Measurements from ENCODE around the gene ARHGAP11B.
"Not testable (repeated sequence)": the region's sequence is repeated elsewhere in the genome, so short reads cannot be mapped to it uniquely, and the experiment has no call there.

ARHGAP11B gene

DNA sequence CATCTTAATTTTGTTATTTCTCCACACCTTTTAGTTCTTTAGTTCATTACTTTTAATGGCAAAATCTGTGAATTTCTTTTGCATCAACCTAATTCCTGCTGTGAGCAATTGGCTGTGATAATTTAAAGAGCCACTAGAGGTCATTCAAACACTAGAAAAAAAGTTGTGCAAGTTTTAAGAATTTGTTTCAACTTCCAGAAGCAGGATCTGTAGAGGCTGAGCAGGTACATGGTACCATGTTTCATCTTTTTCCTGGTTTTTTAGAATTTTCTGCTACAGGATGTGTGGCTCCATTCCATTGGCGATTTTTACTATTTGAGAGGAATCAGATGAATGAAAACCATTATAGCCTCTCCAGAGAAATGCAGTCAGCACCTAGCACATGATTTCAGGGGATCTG is 35.2 kb downstream of the ARHGAP11B start:
- peaks cover 33% of the 10 kb centered on the region for H3K36me3 ChIP-seq (ENCODE audit: control insufficient read depth, insufficient read depth, low read length)
- H3K4me3 ChIP-seq (ENCODE audit: extremely low read depth, insufficient read depth, low read length, poor library complexity, severe bottlenecking); H3K27ac ChIP-seq (ENCODE audit: low read depth, low read length, severe bottlenecking); H3K4me1 ChIP-seq (ENCODE audit: control insufficient read depth, insufficient read depth, low read length, poor library complexity, severe bottlenecking); H3K9me3 ChIP-seq (ENCODE audit: control insufficient read depth, low read length): not testable (repeated sequence)
- no CpG with 5 or more reads among the region's 1 CpG for WGBS, 2 experiments (ENCODE audit: insufficient coverage in 2 of 2)

DNA sequence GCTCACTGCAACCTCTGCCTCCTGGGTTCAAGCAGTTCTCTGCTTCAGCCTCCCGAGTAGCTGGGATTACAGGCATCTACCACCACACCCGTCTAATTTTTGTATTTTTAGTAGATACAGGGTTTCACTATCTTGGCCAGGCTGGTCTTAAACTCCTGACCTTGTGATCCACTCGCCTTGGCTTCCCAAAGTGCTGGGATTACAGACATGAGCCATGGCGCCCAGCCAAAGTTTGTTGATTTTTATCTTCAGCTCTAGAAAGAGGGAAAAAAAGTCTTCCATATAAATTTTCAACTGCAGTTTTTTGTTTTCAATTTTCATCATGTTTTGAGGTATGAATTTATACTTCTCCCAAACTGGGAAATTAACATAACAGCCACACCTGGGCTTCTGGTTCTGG is 43.7 kb downstream of the ARHGAP11B start:
- not testable (repeated sequence) for H3K4me3 ChIP-seq (ENCODE audit: extremely low read depth, insufficient read depth, low read length, poor library complexity, severe bottlenecking); H3K4me1 ChIP-seq (ENCODE audit: control insufficient read depth, insufficient read depth, low read length, poor library complexity, severe bottlenecking); H3K9me3 ChIP-seq (ENCODE audit: control insufficient read depth, low read length); H3K27ac ChIP-seq (ENCODE audit: low read depth, low read length, severe bottlenecking)
- WGBS, 2 experiments (ENCODE audit: insufficient coverage in 2 of 2), result 91 to 94% methylated on average over 3 to 4 of the region's 4 CpGs
- peaks cover 31% of the 10 kb centered on the region for H3K36me3 ChIP-seq (ENCODE audit: control insufficient read depth, insufficient read depth, low read length)

DNA sequence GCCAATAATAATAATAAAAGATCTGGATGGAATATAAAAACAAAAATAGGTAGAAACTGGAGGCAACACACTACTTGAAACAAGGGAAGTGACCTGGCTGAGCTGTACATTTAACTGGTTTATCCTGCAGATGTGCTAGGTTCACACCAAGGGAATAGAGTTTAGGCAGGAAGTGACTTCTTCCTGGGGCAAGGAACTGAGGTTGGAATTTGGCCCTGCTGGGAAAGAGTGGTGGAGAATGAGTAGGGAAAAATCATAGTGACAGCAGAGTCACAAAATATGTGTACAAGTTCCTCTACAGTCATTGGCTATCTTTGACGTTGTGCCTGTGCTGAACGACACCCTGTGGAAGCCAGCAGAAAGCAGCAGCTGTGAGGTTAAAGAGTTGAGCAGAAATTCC is 44.1 kb downstream of the ARHGAP11B start:
- WGBS, 2 experiments (ENCODE audit: insufficient coverage in 2 of 2), result 90 to 94% methylated on average over 2 of the region's 2 CpGs
- Histone ChIP-seq H3K4me1 (ENCODE audit: control insufficient read depth, insufficient read depth, low read length, poor library complexity, severe bottlenecking) (no peaks in the 10 kb centered on the region), H3K4me3 (ENCODE audit: extremely low read depth, insufficient read depth, low read length, poor library complexity, severe bottlenecking) (no peak overlapping the region), H3K36me3 (ENCODE audit: control insufficient read depth, insufficient read depth, low read length) (peaks cover 31% of the 10 kb centered on the region), H3K27ac (ENCODE audit: low read depth, low read length, severe bottlenecking) (no peak overlapping the region), H3K9me3 (ENCODE audit: control insufficient read depth, low read length) (no peaks in the 10 kb centered on the region)

DNA sequence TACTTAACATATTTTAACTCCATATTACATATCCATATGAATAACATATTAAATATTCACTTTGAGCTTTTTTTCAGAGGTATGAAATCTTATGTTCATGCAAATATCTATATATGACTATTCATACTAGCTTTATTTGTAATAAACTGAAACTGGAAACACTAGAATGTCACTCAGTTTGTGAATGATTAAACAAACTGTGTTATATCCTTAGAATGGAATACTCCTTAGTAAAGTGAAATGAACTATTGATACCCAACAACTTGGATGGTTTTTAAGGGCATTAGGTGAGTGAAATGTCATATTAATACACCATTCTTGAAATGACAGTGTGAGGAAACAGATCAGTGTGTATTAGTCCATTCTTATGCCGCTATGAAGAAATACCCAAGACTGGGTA is 45.4 kb downstream of the ARHGAP11B start:
- Histone ChIP-seq H3K36me3 (ENCODE audit: control insufficient read depth, insufficient read depth, low read length) (peaks cover 33% of the 10 kb centered on the region), H3K9me3 (ENCODE audit: control insufficient read depth, low read length) (no peaks in the 10 kb centered on the region), H3K4me3 (ENCODE audit: extremely low read depth, insufficient read depth, low read length, poor library complexity, severe bottlenecking) (no peak overlapping the region), H3K4me1 (ENCODE audit: control insufficient read depth, insufficient read depth, low read length, poor library complexity, severe bottlenecking) (no peaks in the 10 kb centered on the region), H3K27ac (ENCODE audit: low read depth, low read length, severe bottlenecking) (no peak overlapping the region)
- 100% methylated on average over 1 of the region's 1 CpG for WGBS, 2 experiments (ENCODE audit: insufficient coverage in 2 of 2)

DNA sequence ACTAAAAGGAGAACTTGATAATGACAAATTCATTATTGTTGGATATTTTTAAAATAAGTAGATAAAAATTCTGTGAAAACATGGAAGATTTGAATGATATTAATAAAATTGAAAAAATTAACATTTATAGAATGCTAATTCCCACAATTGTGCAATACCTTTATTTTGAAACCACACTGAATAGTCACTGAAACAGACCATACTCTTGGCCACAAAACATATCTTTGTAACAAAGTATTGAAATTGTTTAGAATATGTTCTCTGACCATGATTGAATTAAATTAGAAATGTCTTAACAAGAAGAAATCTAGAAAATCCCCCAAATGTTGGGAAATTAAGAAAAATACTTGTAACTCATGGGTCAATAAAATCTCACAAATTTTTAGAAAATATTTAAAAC is 49.2 kb downstream of the ARHGAP11B start:
- no peak overlapping the region for H3K27ac ChIP-seq (ENCODE audit: low read depth, low read length, severe bottlenecking)
- H3K4me1 ChIP-seq (ENCODE audit: control insufficient read depth, insufficient read depth, low read length, poor library complexity, severe bottlenecking), result no peaks in the 10 kb centered on the region
- H3K4me3 ChIP-seq (ENCODE audit: extremely low read depth, insufficient read depth, low read length, poor library complexity, severe bottlenecking), result no peak overlapping the region
- H3K9me3 ChIP-seq (ENCODE audit: control insufficient read depth, low read length), result no peaks in the 10 kb centered on the region
- H3K36me3 ChIP-seq (ENCODE audit: control insufficient read depth, insufficient read depth, low read length), result peaks cover 20% of the 10 kb centered on the region

GRCh38 chr15:30675891-30676290 is 50.0 kb downstream of the ARHGAP11B start:
- H3K4me3 ChIP-seq (ENCODE audit: extremely low read depth, insufficient read depth, low read length, poor library complexity, severe bottlenecking); H3K27ac ChIP-seq (ENCODE audit: low read depth, low read length, severe bottlenecking); H3K9me3 ChIP-seq (ENCODE audit: control insufficient read depth, low read length); H3K4me1 ChIP-seq (ENCODE audit: control insufficient read depth, insufficient read depth, low read length, poor library complexity, severe bottlenecking): not testable (repeated sequence)
- peaks cover 20% of the 10 kb centered on the region for H3K36me3 ChIP-seq (ENCODE audit: control insufficient read depth, insufficient read depth, low read length)
- 89 to 100% methylated on average over 1 to 3 of the region's 4 CpGs for WGBS, 2 experiments (ENCODE audit: insufficient coverage in 2 of 2)

- H3K4me1 ChIP-seq (ENCODE audit: control insufficient read depth, insufficient read depth, low read length, poor library complexity, severe bottlenecking); H3K36me3 ChIP-seq (ENCODE audit: control insufficient read depth, insufficient read depth, low read length); H3K9me3 ChIP-seq (ENCODE audit: control insufficient read depth, low read length); H3K4me3 ChIP-seq (ENCODE audit: extremely low read depth, insufficient read depth, low read length, poor library complexity, severe bottlenecking); H3K27ac ChIP-seq (ENCODE audit: low read depth, low read length, severe bottlenecking): not testable (repeated sequence)
- no CpG with 5 or more reads among the region's 3 CpGs for WGBS, 2 experiments (ENCODE audit: insufficient coverage in 2 of 2)
Observed at GRCh38 chr15:30680997-30681396, 55.1 kb downstream of the ARHGAP11B start.

GRCh38 chr15:30685709-30686285 is 59.9 kb downstream of the ARHGAP11B start:
- not testable (repeated sequence) for H3K36me3 ChIP-seq (ENCODE audit: control insufficient read depth, insufficient read depth, low read length); H3K4me1 ChIP-seq (ENCODE audit: control insufficient read depth, insufficient read depth, low read length, poor library complexity, severe bottlenecking); H3K27ac ChIP-seq (ENCODE audit: low read depth, low read length, severe bottlenecking); H3K9me3 ChIP-seq (ENCODE audit: control insufficient read depth, low read length); H3K4me3 ChIP-seq (ENCODE audit: extremely low read depth, insufficient read depth, low read length, poor library complexity, severe bottlenecking)
- 100% methylated on average over 1 of the region's 6 CpGs; no CpG with 5 or more reads in 1 of the 2 experiments for WGBS, 2 experiments (ENCODE audit: insufficient coverage in 2 of 2)

- H3K4me3 ChIP-seq (ENCODE audit: extremely low read depth, insufficient read depth, low read length, poor library complexity, severe bottlenecking); H3K27ac ChIP-seq (ENCODE audit: low read depth, low read length, severe bottlenecking); H3K9me3 ChIP-seq (ENCODE audit: control insufficient read depth, low read length); H3K4me1 ChIP-seq (ENCODE audit: control insufficient read depth, insufficient read depth, low read length, poor library complexity, severe bottlenecking); H3K36me3 ChIP-seq (ENCODE audit: control insufficient read depth, insufficient read depth, low read length): not testable (repeated sequence)
- 80% methylated on average over 1 of the region's 2 CpGs; no CpG with 5 or more reads in 1 of the 2 experiments for WGBS, 2 experiments (ENCODE audit: insufficient coverage in 2 of 2)
Observed at GRCh38 chr15:30686651-30687050, 60.7 kb downstream of the ARHGAP11B start.
